HG03175 (cell line): ENCODE results near the gene WASF3.
"Not testable (repeated sequence)": the region's sequence is repeated elsewhere in the genome, so short reads cannot be mapped to it uniquely, and the experiment has no call there.

Experiments
- ATAC-seq: cut with Tn5 transposase; IDR thresholded peaks from one replicate; pipeline ENCODE4 v1.9.1; 2021; ENCODE audit warnings: mild to moderate bottlenecking, moderate library complexity; ENCODE audit not compliant: unreplicated experiment

Gene WASF3

DNA sequence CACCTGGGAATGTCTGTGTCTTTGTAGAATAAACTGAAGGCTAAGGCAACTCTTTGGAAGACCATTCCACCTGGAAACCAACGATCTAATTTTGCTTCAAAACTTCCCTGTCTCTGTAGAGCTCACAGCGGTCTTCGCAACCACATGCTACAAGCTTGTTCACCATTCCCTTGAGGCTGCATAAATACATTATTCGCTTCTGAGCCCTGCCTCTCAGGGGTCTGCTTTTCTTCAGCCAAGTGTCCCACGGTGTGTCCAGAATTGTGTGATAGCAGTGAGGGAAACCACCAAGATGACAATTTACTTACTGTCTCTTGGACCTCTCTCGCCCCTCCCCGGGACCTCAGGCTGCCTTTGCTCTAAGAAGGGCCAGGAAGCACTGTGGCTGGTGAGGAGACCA is 152.0 kb downstream of the WASF3 start:
- ATAC-seq, result no peak

DNA sequence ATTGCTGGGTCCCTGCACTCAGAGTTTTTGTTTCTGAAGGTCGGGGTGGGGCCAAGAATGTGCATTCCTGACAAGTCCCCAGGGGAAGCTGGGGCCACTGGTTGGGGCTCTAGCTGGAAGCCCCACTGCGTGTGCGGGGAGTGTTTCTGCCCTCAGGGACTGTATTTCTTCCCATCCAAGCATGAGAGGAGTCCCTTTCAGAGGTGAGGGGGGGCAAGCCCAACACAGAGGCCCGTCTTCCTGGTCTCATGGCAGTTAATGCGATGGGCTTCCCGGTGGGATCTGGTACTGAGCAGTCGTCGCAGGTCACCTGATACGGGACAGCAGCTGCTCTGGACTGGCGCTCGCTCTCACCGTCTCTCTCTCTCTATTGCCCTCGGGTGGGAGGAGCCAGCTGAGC is 152.7 kb downstream of the WASF3 start:
- ATAC-seq, result no peak

GRCh38 chr13:26711211-26711610 is 153.7 kb downstream of the WASF3 start:
- ATAC-seq, result no peak

DNA sequence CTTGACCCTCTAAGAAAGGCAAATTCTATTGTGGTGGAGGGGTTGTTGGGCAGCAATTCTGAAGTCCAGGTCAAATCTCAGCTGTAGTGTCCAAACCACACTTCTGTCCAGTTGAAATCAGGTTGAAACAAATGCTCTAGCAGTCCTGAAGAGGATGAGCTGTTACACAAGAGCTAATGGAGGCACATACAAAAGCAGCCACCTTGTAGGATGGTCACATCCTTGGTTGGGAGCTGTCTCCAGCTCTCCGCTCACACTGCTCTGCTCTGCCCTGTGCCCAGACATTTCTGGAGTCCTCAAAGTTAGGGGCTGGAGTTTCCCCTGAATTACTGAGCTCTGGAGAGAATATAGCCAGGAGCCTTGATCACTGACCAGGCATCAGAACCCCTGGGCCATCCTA is 155.9 kb downstream of the WASF3 start:
- no peak for ATAC-seq

- ATAC-seq, result no peak
These were observed 159.5 kb downstream of the WASF3 start for GRCh38 chr13:26716984-26717383.

- no peak for ATAC-seq
These were observed 160.7 kb downstream of the WASF3 start for GRCh38 chr13:26718146-26718545.

DNA sequence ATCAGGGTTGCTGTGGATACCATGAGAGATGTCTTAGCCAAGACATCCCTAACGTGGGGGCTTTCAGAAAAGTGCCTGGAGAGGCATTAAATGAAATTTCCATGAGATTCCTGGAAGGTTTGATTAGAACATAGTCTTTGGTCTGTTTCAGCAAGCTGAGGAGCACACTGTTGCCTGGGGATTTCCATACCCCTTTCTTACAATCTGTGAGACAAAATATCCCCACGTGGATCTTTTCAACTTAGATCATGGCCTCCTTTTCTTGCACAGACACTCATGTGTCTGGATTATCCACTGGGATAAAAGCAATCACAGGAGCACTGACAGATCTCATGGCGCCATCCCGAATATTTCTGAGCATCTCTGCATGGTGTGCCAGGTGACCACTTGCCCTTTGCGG is 161.4 kb downstream of the WASF3 start:
- ATAC-seq, result no peak

- ATAC-seq, result no peak
These were observed 162.0 kb downstream of the WASF3 start for GRCh38 chr13:26719356-26719945.

GRCh38 chr13:26721251-26722121 is 164.0 kb downstream of the WASF3 start:
- ATAC-seq, result no peak

DNA sequence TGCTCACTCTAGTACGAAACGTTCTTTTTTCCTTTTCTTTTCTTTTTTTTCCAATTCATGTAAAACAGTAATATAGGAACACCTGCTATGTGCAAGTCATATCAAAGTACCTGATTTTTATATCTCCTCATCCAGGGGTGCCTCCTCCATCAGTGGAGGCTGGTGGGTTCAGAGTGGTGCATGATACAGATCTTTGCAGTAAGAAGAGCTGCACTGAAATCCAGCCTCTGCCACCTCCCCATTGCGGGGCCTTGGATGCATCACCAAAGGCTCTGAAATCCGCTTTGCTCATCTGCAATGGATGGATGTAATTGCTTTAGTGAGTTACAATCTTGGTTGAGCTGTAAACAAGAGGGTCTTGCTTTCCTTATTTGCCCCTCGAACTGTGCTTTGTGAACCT is 164.8 kb downstream of the WASF3 start:
- no peak for ATAC-seq

GRCh38 chr13:26723620-26724019 is 166.1 kb downstream of the WASF3 start:
- not testable (repeated sequence) for ATAC-seq

DNA sequence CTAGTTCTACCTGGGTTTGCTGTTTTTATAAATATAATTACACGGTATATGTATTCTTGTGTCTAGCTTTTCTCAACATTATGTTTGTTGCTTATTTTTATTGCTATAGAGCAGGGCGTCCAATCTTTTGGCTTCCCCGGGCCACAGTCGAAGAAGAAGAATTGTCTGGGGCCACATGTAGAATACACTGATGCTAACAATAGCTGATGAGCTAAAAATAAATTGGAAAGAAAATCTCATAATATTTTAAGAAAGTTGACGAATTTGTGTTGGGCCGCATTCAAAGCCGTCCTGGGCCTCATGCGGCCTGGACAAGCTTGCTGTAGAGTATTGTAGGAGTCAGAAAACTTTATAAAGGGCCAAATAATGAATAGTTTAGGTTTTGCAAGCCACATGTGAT is 169.2 kb downstream of the WASF3 start:
- ATAC-seq, result no peak

GRCh38 chr13:26727122-26727521 is 169.6 kb downstream of the WASF3 start:
- ATAC-seq, result no peak

DNA sequence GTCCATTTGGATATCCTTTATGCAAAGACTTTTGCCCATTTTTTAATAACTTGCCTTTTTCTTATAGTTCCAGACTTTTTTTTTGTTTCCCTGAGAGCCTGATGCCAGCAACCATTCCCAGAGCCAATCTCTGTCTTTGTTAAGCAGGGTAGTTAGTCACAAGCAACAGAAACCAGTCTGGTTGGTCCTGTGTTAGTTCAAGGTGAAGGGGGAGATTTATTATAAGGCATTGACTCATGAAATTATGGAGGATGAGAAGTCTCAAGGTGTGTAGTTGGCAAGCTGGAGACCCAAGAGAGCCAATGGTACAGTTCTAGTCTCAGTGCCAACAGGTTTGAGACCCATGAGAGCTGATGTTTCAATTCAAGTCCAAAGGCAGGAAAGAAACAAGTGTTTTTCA is 170.2 kb downstream of the WASF3 start:
- no peak for ATAC-seq

- no peak for ATAC-seq
These were observed 178.2 kb downstream of the WASF3 start for GRCh38 chr13:26735677-26736076.
